BJ (cell line): ENCODE data around the gene INPP5D. TPM values are rescaled to one million over a fixed set of nuclear protein-coding genes. Genes with fewer than 3 reads are reported as not detected.
"Not testable (repeated sequence)": the region's sequence is repeated elsewhere in the genome, so short reads cannot be mapped to it uniquely, and the experiment has no call there.

Experiments
- CTCF ChIA-PET: fragments of 350-600 bp; formaldehyde crosslinking; extraction: SDS; loops from one replicate; lab custom pipeline; 2021; ENCODE audit warnings: antibody characterized with exemption, inconsistent platforms; lab: Yijun Ruan, JAX
- POLR2A ChIA-PET: fragments of 300-600 bp; sonication (Branson Sonifier 250); formaldehyde crosslinking; extraction: SDS; loops from one replicate; lab custom pipeline; 2021; ENCODE audit warnings: antibody characterized with exemption; lab: Charles Lee
- DNase-seq: peaks from one replicate; pipeline ENCODE4 v3.0.0-alpha.2; 2011; ENCODE audit warnings: low read depth
- H3K27me3 ChIP-seq: 2 replicates; pipeline ENCODE4 v1.6.0; 2011; ENCODE audit warnings: low read length; ENCODE audit not compliant: control insufficient read depth, insufficient read depth
- H3K36me3 ChIP-seq: 2 replicates; pipeline ENCODE4 v1.5.1; 2011; ENCODE audit warnings: low read length; ENCODE audit not compliant: control insufficient read depth, insufficient read depth
- H3K4me3 ChIP-seq: 2 replicates; pipeline ENCODE4 v1.5.1; 2011; ENCODE audit warnings: low read depth, mild to moderate bottlenecking, control low read depth, low read length
- polyA plus RNA-seq: library from polyadenylated mRNA; depleted of rRNA; stranded (reverse); fragments of >200 nt; gene quantifications from 2 replicates; pipeline ENCODE4 v1.2.3, GENCODE V29; 2011
- TF ChIP-seq, protein P1 (sequence below): IDR thresholded peaks from 2 replicates; pipeline ENCODE4 v1.5.1; 2011; ENCODE audit warnings: low read depth, mild to moderate bottlenecking, control low read depth, inconsistent platforms, low read length, moderate library complexity; ENCODE audit not compliant: insufficient read depth

INPP5D gene
- polyA plus RNA-seq, 1 experiment, result 0.38 TPM

DNA sequence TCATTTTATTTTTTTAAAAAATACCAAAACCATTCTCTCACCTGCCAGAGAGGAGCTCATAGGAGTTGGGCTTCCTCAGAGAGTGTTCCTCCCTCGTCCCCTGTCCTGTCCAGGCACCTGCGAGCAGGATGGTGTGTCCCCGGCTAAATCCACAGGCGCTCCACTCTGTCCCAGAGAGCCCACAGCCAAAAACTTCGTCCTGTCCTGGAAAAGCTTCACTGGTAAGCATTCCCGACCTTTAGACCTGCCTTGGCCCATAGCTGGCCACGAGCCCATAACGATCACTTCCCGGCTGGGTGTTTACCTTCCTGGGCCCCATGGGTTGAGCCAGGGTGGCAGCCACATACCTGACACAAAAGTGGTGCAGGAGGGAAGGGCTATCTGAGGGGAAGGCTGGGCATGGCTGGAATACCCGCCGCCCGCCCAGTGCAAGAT, 47.1 kb upstream of the INPP5D start, which contains the start of gene NGEF:
Gene NGEF (minus strand): TSS at position 230 of the 435 bp plus-strand sequence. CDS start 38,366 bp downstream, outside the sequence.
- Histone ChIP-seq H3K4me3 (no peak within 1 kb of the TSS), H3K36me3 (no peaks in the 10 kb centered on the region), H3K27me3 (no peaks in the 10 kb centered on the region; the same call in 1 of the 2 replicates)
- CTCF ChIA-PET, result no interaction called here
- TF ChIP-seq, protein P1, sequence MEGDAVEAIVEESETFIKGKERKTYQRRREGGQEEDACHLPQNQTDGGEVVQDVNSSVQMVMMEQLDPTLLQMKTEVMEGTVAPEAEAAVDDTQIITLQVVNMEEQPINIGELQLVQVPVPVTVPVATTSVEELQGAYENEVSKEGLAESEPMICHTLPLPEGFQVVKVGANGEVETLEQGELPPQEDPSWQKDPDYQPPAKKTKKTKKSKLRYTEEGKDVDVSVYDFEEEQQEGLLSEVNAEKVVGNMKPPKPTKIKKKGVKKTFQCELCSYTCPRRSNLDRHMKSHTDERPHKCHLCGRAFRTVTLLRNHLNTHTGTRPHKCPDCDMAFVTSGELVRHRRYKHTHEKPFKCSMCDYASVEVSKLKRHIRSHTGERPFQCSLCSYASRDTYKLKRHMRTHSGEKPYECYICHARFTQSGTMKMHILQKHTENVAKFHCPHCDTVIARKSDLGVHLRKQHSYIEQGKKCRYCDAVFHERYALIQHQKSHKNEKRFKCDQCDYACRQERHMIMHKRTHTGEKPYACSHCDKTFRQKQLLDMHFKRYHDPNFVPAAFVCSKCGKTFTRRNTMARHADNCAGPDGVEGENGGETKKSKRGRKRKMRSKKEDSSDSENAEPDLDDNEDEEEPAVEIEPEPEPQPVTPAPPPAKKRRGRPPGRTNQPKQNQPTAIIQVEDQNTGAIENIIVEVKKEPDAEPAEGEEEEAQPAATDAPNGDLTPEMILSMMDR, result no peak
- POLR2A ChIA-PET, result no interaction called here
- DNase-seq, result no peak

DNA sequence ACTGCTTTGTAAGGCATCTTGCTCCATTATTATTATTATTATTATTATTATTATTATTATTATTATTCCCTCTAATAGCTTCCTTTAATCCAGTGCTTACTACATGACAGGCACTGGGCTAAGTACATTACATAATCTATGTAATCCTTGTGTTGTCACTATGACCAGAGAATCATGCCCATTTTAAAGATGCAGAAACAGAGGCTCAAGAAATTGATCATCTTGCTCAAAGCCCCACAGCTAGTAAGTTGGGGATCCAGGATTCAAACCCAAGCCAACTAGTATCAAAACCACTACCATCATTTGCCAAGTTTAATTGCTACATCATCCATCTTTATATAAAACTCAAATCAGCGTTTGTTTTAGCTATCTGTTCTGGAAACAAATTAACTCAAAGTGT, 46.5 kb upstream of the INPP5D start:
- no peaks in the 10 kb centered on the region; the same call in 1 of the 2 replicates for H3K27me3 ChIP-seq
- CTCF ChIA-PET, result no interaction called here
- DNase-seq, result no peak
- POLR2A ChIA-PET, result no interaction called here
- TF ChIP-seq, protein P1, result no peak
- no peaks in the 10 kb centered on the region for H3K36me3 ChIP-seq
- no peak overlapping the region for H3K4me3 ChIP-seq

- no peak for DNase-seq
- Histone ChIP-seq H3K4me3 (no peak overlapping the region), H3K27me3 (no peaks in the 10 kb centered on the region; the same call in 1 of the 2 replicates), H3K36me3 (no peaks in the 10 kb centered on the region)
- ChIA-PET POLR2A (no interaction called here), CTCF (no interaction called here)
- TF ChIP-seq, protein P1, result no peak
Measured at GRCh38 chr2:233015019-233015645, 45.0 kb upstream of the INPP5D start.

- POLR2A ChIA-PET, result no interaction called here
- no peaks in the 10 kb centered on the region; the same call in 1 of the 2 replicates for H3K27me3 ChIP-seq
- no peak for DNase-seq
- H3K36me3 ChIP-seq, result no peaks in the 10 kb centered on the region
- CTCF ChIA-PET, result interaction anchor here (1.0 to 1.1 kb wide), 3 partner anchors 11 to 36 kb away, joined by 3 to 9 read pairs (median 4); no protein-coding TSS in a partner anchor
- TF ChIP-seq, protein P1, result no peak
- no peak overlapping the region for H3K4me3 ChIP-seq
Measured at GRCh38 chr2:233017947-233018346, 42.2 kb upstream of the INPP5D start.

GRCh38 chr2:233019610-233020009, 40.5 kb upstream of the INPP5D start:
- DNase-seq, H3K36me3 ChIP-seq, H3K4me3 ChIP-seq, CTCF ChIA-PET, H3K27me3 ChIP-seq: not testable (repeated sequence)
- POLR2A ChIA-PET, result interaction anchor here (0.6 kb wide), 1 partner anchor 236 kb away, joined by 3 read pairs; no protein-coding TSS in a partner anchor
